Subcutaneous abdominal adipose tissue (tissue), 5 donors: ENCODE measurements around the gene IL19.
A peak's percentile ranks its signal among the peaks of the same experiment; 100 is the strongest.

Experiments
- H3K27ac ChIP-seq: one replicate; pipeline ENCODE4 v1.7.0; 2013; ENCODE audit warnings: low read depth, mild to moderate bottlenecking, inconsistent platforms, low read length, moderate library complexity
- H3K27me3 ChIP-seq, 5 donors: one replicate each; pipeline ENCODE4 v1.7.0; 2013; ENCODE audit warnings: low read length in 5 of 5, inconsistent platforms in 1 of 5; ENCODE audit not compliant: control insufficient read depth in 5 of 5, insufficient read depth in 4 of 5
- H3K36me3 ChIP-seq, 5 donors: one replicate each; pipeline ENCODE4 v1.7.0; 2013; ENCODE audit warnings: low read length in 5 of 5; ENCODE audit not compliant: control insufficient read depth in 5 of 5, insufficient read depth in 5 of 5
- H3K4me1 ChIP-seq, 5 donors: one replicate each; pipeline ENCODE4 v1.7.0; 2013; ENCODE audit warnings: low read length in 5 of 5, mild to moderate bottlenecking in 3 of 5, moderate library complexity in 1 of 5; ENCODE audit not compliant: control insufficient read depth in 5 of 5, insufficient read depth in 5 of 5
- H3K4me3 ChIP-seq, 5 donors: one replicate each; pipeline ENCODE4 v1.7.0; 2013; ENCODE audit warnings: low read length in 5 of 5, low read depth in 1 of 5
- H3K9ac ChIP-seq, 5 donors: one replicate each; pipeline ENCODE4 v1.7.0; 2013; ENCODE audit warnings: low read length in 5 of 5, mild to moderate bottlenecking in 4 of 5, moderate library complexity in 3 of 5
- H3K9me3 ChIP-seq, 5 donors: one replicate each; pipeline ENCODE4 v1.7.0; 2013; ENCODE audit warnings: low read length in 5 of 5; ENCODE audit not compliant: control insufficient read depth in 5 of 5
- donor health status: healthy.
- donor health status: healthy.
- donor health status: healthy.
- donor health status: healthy.
- donor health status: healthy.

The IL19 gene

DNA sequence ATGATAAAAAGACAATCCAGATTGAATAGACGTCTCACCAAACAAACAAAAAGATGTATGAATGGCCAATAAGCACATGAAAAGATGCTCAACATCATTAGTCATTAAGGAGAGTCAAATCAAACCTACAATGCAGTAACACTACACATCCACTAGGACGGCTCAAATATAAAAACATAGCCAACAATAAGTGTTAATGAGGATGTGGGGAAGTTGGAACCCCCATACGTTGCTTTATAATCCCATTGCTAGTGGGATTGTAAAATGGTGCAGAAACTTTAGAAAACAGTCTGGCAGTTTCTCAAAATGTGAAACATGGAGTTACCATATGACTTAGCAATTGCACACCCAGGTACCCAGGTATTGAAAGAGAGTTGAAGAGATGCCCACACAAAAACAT is 112.0 kb downstream of the IL19 start:
- Histone ChIP-seq H3K27me3 (no peaks in the 10 kb centered on the region), H3K9me3 (peaks cover 3 to 12% (median 7%) of the 10 kb centered on the region in 5 donors), H3K4me3 (no peak overlapping the region), H3K36me3 (no peaks in the 10 kb centered on the region), H3K9ac (no peak overlapping the region), H3K4me1 (peaks cover 0 to 9% (median 8%) of the 10 kb centered on the region in 5 donors), H3K27ac (no peak overlapping the region)

DNA sequence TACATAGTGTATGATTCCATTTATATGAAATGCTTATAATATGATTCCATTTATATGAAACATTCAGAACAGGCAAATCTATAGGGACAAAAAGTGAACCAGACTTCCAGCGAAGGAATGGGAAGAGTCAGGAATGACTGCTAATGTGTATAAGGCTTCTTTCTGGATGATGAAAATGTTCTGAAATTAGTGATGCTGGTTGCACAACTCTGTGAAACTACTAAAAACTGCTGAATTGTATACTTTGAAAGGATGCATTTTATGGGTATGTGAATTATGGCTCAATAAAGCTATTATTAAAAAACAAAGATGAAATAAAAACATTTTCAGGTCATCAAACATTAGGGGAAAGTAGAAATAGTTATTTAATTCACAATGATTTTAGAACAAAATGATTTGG is 112.6 kb downstream of the IL19 start:
- Histone ChIP-seq H3K4me1 (peaks cover 0 to 9% (median 8%) of the 10 kb centered on the region in 5 donors), H3K27ac (no peak overlapping the region)

DNA sequence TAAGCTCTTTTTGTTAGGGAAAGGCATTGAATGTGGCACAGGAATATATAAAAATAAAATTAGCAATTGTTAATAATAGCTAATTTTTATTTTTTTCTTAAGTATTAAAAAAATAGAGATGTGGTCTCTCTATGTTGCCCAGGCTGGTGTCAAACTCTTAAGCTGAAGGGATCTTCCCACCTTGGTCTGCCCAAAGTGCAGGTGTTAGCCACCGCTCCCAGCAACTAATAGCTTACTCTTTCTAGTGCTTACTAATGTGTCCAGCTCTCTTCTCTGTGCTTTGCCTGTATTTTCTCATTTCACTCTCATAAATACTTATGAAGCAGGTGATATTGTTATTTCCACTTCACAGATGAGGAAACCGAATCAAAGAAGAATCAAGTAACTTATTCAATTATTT is 113.3 kb downstream of the IL19 start:
- Histone ChIP-seq H3K9ac (no peak overlapping the region), H3K36me3 (no peaks in the 10 kb centered on the region), H3K27me3 (no peaks in the 10 kb centered on the region), H3K4me3 (no peak overlapping the region), H3K27ac (no peak overlapping the region), H3K4me1 (peaks cover 0 to 9% (median 8%) of the 10 kb centered on the region in 5 donors), H3K9me3 (no peaks in the 10 kb centered on the region)

More for the DNA sequence above, 112.6 kb downstream of the IL19 start:
- H3K9ac ChIP-seq, result no peak overlapping the region
- peaks cover 3 to 6% (median 6%) of the 10 kb centered on the region in 5 donors for H3K9me3 ChIP-seq
- H3K27me3 ChIP-seq, result no peaks in the 10 kb centered on the region
- H3K4me3 ChIP-seq, result no peak overlapping the region
- H3K36me3 ChIP-seq, result no peaks in the 10 kb centered on the region

DNA sequence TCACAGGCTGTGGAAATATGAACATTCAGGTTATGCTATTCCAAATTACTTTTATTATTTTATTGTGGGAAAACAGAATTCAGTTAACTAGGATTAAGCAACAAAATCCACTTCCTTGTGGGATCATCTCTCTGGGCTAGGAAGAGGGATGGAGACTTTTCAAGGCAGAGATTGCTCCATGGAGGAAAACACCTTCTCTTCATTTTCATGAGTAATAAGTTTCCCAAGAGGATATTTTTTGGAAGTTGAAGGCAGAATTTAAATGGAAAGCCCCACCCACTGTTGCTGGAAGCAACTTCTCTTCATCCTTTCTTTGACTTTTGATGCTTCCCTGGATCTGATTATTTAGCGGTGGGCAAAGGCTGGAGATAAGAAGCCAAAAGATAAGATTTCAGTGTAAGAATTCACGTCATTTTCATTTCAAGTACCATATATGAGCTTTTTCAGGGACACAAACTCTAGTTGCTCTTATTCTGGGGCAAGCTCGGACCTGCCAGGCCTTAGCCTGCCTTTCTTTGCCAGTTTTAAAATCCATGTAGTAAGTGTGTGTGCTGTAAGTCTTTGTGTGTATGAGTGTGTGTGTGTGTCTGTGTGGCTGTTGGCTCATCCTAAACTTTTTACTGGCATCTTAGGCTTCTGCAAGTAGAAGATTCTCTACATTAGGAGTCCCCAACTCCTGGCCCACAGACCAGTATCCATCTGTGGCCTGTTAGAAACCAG is 114.9 kb downstream of the IL19 start:
- no peak overlapping the region for H3K27ac ChIP-seq
- H3K4me3 ChIP-seq, result no peak overlapping the region
- peaks cover 3 to 23% (median 16%) of the 10 kb centered on the region in 5 donors for H3K4me1 ChIP-seq
- H3K27me3 ChIP-seq, result no peaks in the 10 kb centered on the region
- H3K36me3 ChIP-seq, result no peaks in the 10 kb centered on the region
- no peak overlapping the region for H3K9ac ChIP-seq
- H3K9me3 ChIP-seq, result no peaks in the 10 kb centered on the region

- no peaks in the 10 kb centered on the region for H3K36me3 ChIP-seq
- no peaks in the 10 kb centered on the region for H3K27me3 ChIP-seq
- H3K4me3 ChIP-seq, result no peak overlapping the region
- no peak overlapping the region for H3K9ac ChIP-seq
- H3K9me3 ChIP-seq, result no peaks in the 10 kb centered on the region
- H3K4me1 ChIP-seq, result peaks cover 8 to 30% (median 23%) of the 10 kb centered on the region in 5 donors
- H3K27ac ChIP-seq, result no peak overlapping the region
These were observed 116.3 kb downstream of the IL19 start for GRCh38 chr1:206886831-206887230.

DNA sequence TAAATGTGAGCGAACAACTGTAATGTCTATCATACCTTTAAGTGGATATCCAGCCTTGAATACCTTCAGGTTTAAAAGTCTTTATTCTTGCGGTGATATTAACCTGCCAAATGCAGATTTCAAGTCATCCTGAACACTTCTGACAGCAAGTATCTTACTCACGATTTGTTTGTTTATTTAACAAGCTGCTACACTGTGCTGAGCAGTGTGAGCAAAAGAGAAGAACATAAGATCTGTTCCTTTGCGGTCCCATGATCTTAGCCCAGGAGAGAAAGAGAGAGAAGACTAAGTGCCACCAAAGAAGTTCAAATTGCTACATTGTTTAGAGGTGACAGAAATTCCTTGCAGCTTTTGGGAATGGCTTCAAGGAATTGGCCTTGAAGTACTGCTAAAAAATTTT is 117.1 kb downstream of the IL19 start:
- Histone ChIP-seq H3K36me3 (no peaks in the 10 kb centered on the region), H3K9ac (no peak overlapping the region), H3K4me1 (peaks cover 8 to 30% (median 24%) of the 10 kb centered on the region in 5 donors), H3K9me3 (no peaks in the 10 kb centered on the region), H3K4me3 (no peak overlapping the region), H3K27ac (no peak overlapping the region), H3K27me3 (no peaks in the 10 kb centered on the region)

GRCh38 chr1:206890125-206891060 is 119.8 kb downstream of the IL19 start:
- no peaks in the 10 kb centered on the region for H3K36me3 ChIP-seq
- peak overlapping the region; percentile 7 for H3K27ac ChIP-seq
- no peak overlapping the region for H3K9ac ChIP-seq
- H3K9me3 ChIP-seq, result no peaks in the 10 kb centered on the region
- H3K4me1 ChIP-seq, result peaks cover 4 to 22% (median 17%) of the 10 kb centered on the region in 5 donors
- H3K27me3 ChIP-seq, result no peaks in the 10 kb centered on the region
- H3K4me3 ChIP-seq, result peak overlapping the region in 1 of 5 donors; percentile 14

GRCh38 chr1:206891412-206891811 is 120.8 kb downstream of the IL19 start:
- no peak overlapping the region for H3K4me3 ChIP-seq
- peaks cover 4 to 26% (median 17%) of the 10 kb centered on the region in 5 donors for H3K4me1 ChIP-seq
- H3K9ac ChIP-seq, result no peak overlapping the region
- no peaks in the 10 kb centered on the region for H3K36me3 ChIP-seq
- no peak overlapping the region for H3K27ac ChIP-seq
- no peaks in the 10 kb centered on the region for H3K9me3 ChIP-seq
- H3K27me3 ChIP-seq, result no peaks in the 10 kb centered on the region
